ENCODE data around the gene PHGDH. TPM values are rescaled to one million over a fixed set of nuclear protein-coding genes. Genes with fewer than 3 reads are reported as not detected.
A peak's percentile ranks its signal among the peaks of the same experiment; 100 is the strongest.

PHGDH gene
- total and polyA plus RNA-seq, 2 experiments from 2014 or later: 257 to 298 TPM

DNA sequence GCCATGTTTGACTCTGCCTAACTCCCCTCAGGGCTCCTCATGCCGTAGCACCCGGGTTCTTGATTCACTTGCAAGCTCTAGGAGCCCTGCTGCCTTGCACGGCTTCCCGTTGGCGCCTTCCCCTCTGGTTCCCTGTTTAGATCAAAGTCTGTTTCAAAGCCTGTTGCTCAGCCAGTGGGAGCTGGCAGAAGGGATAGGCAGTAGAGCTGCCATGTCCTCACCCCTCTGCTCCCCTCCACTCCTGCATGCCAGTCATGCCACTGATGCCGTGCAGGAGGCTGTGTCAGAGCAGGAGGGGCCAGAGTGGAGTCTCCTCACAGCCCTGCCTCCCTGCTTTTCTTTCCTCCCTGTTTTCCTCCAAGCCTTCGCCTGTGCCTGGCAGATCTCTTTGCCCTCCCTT lies 30.5 kb downstream of the PHGDH start:
- H3K27ac ChIP-seq: no peak overlapping the region
- no peaks in the 10 kb centered on the region for H3K79me2 ChIP-seq (ENCODE audit: insufficient read depth)
- no peak overlapping the region for H2AFZ ChIP-seq
- H3K4me1 ChIP-seq (ENCODE audit: insufficient read depth): no peaks in the 10 kb centered on the region
- no peaks in the 10 kb centered on the region for H3K9me3 ChIP-seq (ENCODE audit: low read depth)
- WGBS, 2 experiments (ENCODE audit: low coverage in 1 of 2, low lambda C conversion rate in 2 of 2, missing lambda C conversion rate in 2 of 2): 57 to 60% methylated on average over 7 of the region's 7 CpGs
- H3K36me3 ChIP-seq (ENCODE audit: low read depth): peaks cover 12% of the 10 kb centered on the region; the same call in 1 of the 2 replicates
- no peak overlapping the region for H3K9ac ChIP-seq
- no peaks in the 10 kb centered on the region; the same call in 1 of the 2 replicates for H3F3A ChIP-seq (ENCODE audit: insufficient read depth)
- H3K4me3 ChIP-seq: no peak overlapping the region
- H3K9me2 ChIP-seq (ENCODE audit: insufficient read depth): no peaks in the 10 kb centered on the region
- no peak overlapping the region for H3K4me2 ChIP-seq (ENCODE audit: unreplicated experiment)
- no peaks in the 10 kb centered on the region for H3K27me3 ChIP-seq (replicated peaks; ENCODE audit: insufficient read depth)
- DNase-seq: peak; percentile 55
- no peaks in the 10 kb centered on the region for H4K20me1 ChIP-seq (ENCODE audit: insufficient read depth)
- TF ChIP-seq EZH2phosphoT487 (IDR thresholded peaks at IDR 0.05; ENCODE audit: insufficient read depth, low read depth): no peak
- no peak for TF ChIP-seq EZH2 (IDR thresholded peaks at IDR 0.05; ENCODE audit: insufficient read depth, poor library complexity, severe bottlenecking)
- in situ Hi-C loops (cut with MboI): no loop called here

DNA sequence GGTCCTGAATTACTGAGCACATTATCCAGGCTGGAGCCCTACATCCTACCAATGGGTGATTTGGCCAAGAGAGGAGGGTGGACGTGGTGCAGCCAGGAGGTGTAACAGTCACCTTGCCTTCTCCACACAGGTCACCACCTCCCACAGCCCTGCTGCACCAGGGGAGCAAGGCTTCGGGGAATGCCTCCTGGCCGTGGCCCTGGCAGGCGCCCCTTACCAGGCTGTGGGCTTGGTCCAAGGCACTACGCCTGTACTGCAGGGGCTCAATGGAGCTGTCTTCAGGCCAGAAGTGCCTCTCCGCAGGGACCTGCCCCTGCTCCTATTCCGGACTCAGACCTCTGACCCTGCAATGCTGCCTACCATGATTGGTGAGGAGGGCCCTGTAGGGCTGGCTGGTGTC lies 30.9 kb downstream of the PHGDH start:
- Histone ChIP-seq H3K4me3 (no peak overlapping the region), H3K4me1 (ENCODE audit: insufficient read depth) (no peaks in the 10 kb centered on the region), H3F3A (ENCODE audit: insufficient read depth) (no peaks in the 10 kb centered on the region; the same call in 1 of the 2 replicates), H3K27me3 (replicated peaks; ENCODE audit: insufficient read depth) (no peaks in the 10 kb centered on the region), H4K20me1 (ENCODE audit: insufficient read depth) (no peaks in the 10 kb centered on the region), H2AFZ (no peak overlapping the region), H3K27ac (no peak overlapping the region), H3K79me2 (ENCODE audit: insufficient read depth) (no peaks in the 10 kb centered on the region), H3K36me3 (ENCODE audit: low read depth) (peaks cover 10% of the 10 kb centered on the region; the same call in 1 of the 2 replicates), H3K9ac (no peak overlapping the region), H3K9me2 (ENCODE audit: insufficient read depth) (no peaks in the 10 kb centered on the region), H3K4me2 (ENCODE audit: unreplicated experiment) (no peak overlapping the region), H3K9me3 (ENCODE audit: low read depth) (no peaks in the 10 kb centered on the region)
- DNase-seq: no peak
- WGBS, 2 experiments (ENCODE audit: low coverage in 1 of 2, low lambda C conversion rate in 2 of 2, missing lambda C conversion rate in 2 of 2): 72 to 84% methylated on average over 6 to 7 of the region's 7 CpGs
- TF ChIP-seq EZH2phosphoT487 (IDR thresholded peaks at IDR 0.05; ENCODE audit: insufficient read depth, low read depth) (no peak), EZH2 (IDR thresholded peaks at IDR 0.05; ENCODE audit: insufficient read depth, poor library complexity, severe bottlenecking) (no peak)
- in situ Hi-C loops (cut with MboI): no loop called here

DNA sequence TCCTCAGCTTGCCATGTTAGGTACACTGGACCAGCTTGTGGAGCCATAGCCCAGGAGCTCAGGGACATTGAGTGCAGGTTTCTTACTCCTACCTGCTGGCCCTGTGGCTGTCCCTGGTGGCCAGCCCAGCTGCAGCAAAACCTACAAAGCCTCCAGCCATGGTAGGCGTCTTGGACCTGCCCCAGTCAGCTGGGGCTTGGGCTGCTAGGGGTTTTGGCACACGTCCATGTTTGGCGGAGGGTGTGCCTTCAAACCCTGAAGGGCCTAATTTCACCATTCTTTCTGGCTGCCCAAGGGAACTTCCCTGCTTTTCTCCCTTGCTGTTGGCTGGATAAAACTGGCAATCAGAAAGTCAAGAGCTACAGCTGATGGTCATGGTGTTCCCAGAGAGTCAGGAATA lies 31.6 kb downstream of the PHGDH start:
- Histone ChIP-seq H3K9me3 (ENCODE audit: low read depth) (no peaks in the 10 kb centered on the region), H3K36me3 (ENCODE audit: low read depth) (peaks cover 10% of the 10 kb centered on the region; the same call in 1 of the 2 replicates), H3K27me3 (replicated peaks; ENCODE audit: insufficient read depth) (no peaks in the 10 kb centered on the region), H3K4me3 (no peak overlapping the region), H3K27ac (no peak overlapping the region), H3K9ac (no peak overlapping the region), H2AFZ (no peak overlapping the region), H3K4me1 (ENCODE audit: insufficient read depth) (no peaks in the 10 kb centered on the region), H3K4me2 (ENCODE audit: unreplicated experiment) (no peak overlapping the region), H3K9me2 (ENCODE audit: insufficient read depth) (no peaks in the 10 kb centered on the region), H3K79me2 (ENCODE audit: insufficient read depth) (no peaks in the 10 kb centered on the region), H4K20me1 (ENCODE audit: insufficient read depth) (no peaks in the 10 kb centered on the region), H3F3A (ENCODE audit: insufficient read depth) (no peaks in the 10 kb centered on the region; the same call in 1 of the 2 replicates)
- TF ChIP-seq EZH2phosphoT487 (IDR thresholded peaks at IDR 0.05; ENCODE audit: insufficient read depth, low read depth) (no peak), EZH2 (IDR thresholded peaks at IDR 0.05; ENCODE audit: insufficient read depth, poor library complexity, severe bottlenecking) (no peak)
- DNase-seq: no peak
- 46 to 52% methylated on average over 3 of the region's 3 CpGs for WGBS, 2 experiments (ENCODE audit: low coverage in 1 of 2, low lambda C conversion rate in 2 of 2, missing lambda C conversion rate in 2 of 2)
- in situ Hi-C loops (cut with MboI): no loop called here

DNA sequence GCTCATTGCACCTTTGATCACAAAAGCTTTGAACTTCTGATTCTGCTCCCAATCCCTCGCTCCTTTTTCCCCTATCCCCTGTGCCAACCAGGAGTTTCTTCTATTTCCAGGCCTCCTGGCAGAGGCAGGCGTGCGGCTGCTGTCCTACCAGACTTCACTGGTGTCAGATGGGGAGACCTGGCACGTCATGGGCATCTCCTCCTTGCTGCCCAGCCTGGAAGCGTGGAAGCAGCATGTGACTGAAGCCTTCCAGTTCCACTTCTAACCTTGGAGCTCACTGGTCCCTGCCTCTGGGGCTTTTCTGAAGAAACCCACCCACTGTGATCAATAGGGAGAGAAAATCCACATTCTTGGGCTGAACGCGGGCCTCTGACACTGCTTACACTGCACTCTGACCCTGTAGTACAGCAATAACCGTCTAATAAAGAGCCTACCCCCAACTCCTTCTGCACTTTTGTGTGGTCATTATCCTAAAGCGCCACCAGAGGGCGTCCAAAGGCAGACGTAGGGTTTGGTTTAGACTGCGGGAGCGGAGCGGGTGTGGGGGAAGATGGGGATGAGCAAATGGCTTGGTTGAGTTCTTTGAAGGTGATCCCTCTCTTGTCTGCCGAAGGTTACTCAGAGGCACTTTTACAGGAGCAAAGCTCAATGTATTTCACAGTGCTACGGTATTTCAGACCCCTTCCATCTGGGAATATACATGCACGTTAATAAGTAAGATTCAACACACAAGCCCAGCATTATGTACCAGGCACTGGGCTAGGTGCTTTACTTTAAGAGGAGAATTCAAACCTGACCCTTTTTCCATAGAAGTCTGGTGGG lies 32.3 kb downstream of the PHGDH start:
- Histone ChIP-seq H4K20me1 (ENCODE audit: insufficient read depth) (no peaks in the 10 kb centered on the region), H3K9me3 (ENCODE audit: low read depth) (no peaks in the 10 kb centered on the region), H3K27ac (no peak overlapping the region), H3K79me2 (ENCODE audit: insufficient read depth) (no peaks in the 10 kb centered on the region), H3K36me3 (ENCODE audit: low read depth) (peaks cover 10% of the 10 kb centered on the region; the same call in 1 of the 2 replicates), H3K4me1 (ENCODE audit: insufficient read depth) (no peaks in the 10 kb centered on the region), H3K9ac (no peak overlapping the region), H3K4me2 (ENCODE audit: unreplicated experiment) (no peak overlapping the region), H3F3A (ENCODE audit: insufficient read depth) (no peaks in the 10 kb centered on the region; the same call in 1 of the 2 replicates), H3K9me2 (ENCODE audit: insufficient read depth) (no peaks in the 10 kb centered on the region), H3K4me3 (no peak overlapping the region), H2AFZ (no peak overlapping the region), H3K27me3 (replicated peaks; ENCODE audit: insufficient read depth) (no peaks in the 10 kb centered on the region)
- DNase-seq: peak; percentile 84
- no peak for TF ChIP-seq EZH2phosphoT487 (IDR thresholded peaks at IDR 0.05; ENCODE audit: insufficient read depth, low read depth)
- TF ChIP-seq EZH2 (IDR thresholded peaks at IDR 0.05; ENCODE audit: insufficient read depth, poor library complexity, severe bottlenecking): no peak
- in situ Hi-C loops (cut with MboI): no loop called here
- WGBS, 2 experiments (ENCODE audit: low coverage in 1 of 2, low lambda C conversion rate in 2 of 2, missing lambda C conversion rate in 2 of 2): 31% methylated on average over 17 of the region's 17 CpGs

Measured in GM23248 (cell line).